ENCODE measurements around the gene HLA-DQB1.

HLA-DQB1 gene

DNA sequence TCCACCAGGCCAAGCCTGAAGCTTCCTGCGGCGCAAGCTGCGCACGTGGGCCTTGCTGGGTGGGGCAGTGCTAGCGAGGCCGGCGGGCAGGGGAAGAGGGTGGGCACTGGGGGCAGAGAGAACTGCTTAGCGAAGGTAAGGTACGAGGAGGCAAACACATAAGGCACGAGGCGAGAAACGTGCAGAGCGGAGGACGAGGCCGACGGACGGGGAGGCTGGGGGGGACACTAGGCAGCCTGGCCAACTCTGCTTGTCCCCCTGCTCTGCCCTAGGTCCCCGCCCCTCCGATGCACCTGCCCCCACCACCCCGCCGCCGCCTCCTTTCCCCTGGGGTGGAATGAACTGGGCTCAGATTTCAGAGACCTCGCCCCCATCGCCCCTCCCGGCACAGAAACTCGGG lies 2.1 kb downstream of the HLA-DQB1 start:
- TF ChIP-seq, protein P1, sequence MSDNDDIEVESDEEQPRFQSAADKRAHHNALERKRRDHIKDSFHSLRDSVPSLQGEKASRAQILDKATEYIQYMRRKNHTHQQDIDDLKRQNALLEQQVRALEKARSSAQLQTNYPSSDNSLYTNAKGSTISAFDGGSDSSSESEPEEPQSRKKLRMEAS (IDR thresholded peaks at IDR 0.05), result no peak
- TF ChIP-seq YY1 (IDR thresholded peaks at IDR 0.05; ENCODE audit: low read depth) (no peak), EGR1 (IDR thresholded peaks at IDR 0.05) (no peak), TEAD4 (IDR thresholded peaks at IDR 0.05) (no peak), ZBTB7A (IDR thresholded peaks at IDR 0.05; ENCODE audit: low read depth) (no peak), EP300 (IDR thresholded peaks at IDR 0.05; ENCODE audit: borderline replicate concordance) (no peak), TCF12 (IDR thresholded peaks at IDR 0.05; ENCODE audit: low read depth) (no peak), FOXM1 (IDR thresholded peaks at IDR 0.05; ENCODE audit: borderline replicate concordance, low read depth) (no peak), NFIC (IDR thresholded peaks at IDR 0.05) (no peak), RAD21 (IDR thresholded peaks at IDR 0.05; ENCODE audit: low read depth) (no peak), TAF1 (IDR thresholded peaks at IDR 0.05; ENCODE audit: low read depth) (no peak), CEBPB (IDR thresholded peaks at IDR 0.05) (no peak), CREB1 (IDR thresholded peaks at IDR 0.05; ENCODE audit: low read depth) (no peak)
- TF ChIP-seq, protein P2, sequence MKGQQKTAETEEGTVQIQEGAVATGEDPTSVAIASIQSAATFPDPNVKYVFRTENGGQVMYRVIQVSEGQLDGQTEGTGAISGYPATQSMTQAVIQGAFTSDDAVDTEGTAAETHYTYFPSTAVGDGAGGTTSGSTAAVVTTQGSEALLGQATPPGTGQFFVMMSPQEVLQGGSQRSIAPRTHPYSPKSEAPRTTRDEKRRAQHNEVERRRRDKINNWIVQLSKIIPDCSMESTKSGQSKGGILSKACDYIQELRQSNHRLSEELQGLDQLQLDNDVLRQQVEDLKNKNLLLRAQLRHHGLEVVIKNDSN (IDR thresholded peaks at IDR 0.05), result no peak
- TF ChIP-seq, protein P3, sequence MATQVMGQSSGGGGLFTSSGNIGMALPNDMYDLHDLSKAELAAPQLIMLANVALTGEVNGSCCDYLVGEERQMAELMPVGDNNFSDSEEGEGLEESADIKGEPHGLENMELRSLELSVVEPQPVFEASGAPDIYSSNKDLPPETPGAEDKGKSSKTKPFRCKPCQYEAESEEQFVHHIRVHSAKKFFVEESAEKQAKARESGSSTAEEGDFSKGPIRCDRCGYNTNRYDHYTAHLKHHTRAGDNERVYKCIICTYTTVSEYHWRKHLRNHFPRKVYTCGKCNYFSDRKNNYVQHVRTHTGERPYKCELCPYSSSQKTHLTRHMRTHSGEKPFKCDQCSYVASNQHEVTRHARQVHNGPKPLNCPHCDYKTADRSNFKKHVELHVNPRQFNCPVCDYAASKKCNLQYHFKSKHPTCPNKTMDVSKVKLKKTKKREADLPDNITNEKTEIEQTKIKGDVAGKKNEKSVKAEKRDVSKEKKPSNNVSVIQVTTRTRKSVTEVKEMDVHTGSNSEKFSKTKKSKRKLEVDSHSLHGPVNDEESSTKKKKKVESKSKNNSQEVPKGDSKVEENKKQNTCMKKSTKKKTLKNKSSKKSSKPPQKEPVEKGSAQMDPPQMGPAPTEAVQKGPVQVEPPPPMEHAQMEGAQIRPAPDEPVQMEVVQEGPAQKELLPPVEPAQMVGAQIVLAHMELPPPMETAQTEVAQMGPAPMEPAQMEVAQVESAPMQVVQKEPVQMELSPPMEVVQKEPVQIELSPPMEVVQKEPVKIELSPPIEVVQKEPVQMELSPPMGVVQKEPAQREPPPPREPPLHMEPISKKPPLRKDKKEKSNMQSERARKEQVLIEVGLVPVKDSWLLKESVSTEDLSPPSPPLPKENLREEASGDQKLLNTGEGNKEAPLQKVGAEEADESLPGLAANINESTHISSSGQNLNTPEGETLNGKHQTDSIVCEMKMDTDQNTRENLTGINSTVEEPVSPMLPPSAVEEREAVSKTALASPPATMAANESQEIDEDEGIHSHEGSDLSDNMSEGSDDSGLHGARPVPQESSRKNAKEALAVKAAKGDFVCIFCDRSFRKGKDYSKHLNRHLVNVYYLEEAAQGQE (IDR thresholded peaks at IDR 0.05; ENCODE audit: low read depth), result no peak

DNA sequence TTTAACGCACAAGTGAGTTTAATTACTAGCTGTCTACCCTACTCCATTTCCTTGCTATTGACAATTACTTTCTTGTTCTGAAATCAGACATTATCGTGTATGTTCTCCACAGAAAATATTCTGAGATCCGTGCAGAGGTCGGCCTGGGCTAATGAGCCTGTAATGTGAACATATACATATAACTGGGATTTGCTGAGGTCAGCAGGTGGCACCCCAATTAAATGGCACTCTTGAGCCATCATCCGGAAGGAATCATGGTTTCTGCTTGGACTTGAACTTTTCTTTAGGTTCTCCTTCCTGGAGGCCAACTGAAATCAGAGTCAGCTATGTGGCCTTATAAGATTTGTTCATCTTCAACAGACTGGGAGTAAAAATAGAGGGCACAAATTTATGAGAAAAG lies 3.6 kb downstream of the HLA-DQB1 start:
- TF ChIP-seq EP300 (IDR thresholded peaks at IDR 0.05; ENCODE audit: borderline replicate concordance) (no peak), NFIC (IDR thresholded peaks at IDR 0.05) (no peak), CREB1 (IDR thresholded peaks at IDR 0.05; ENCODE audit: low read depth) (no peak), YY1 (IDR thresholded peaks at IDR 0.05; ENCODE audit: low read depth) (no peak), EGR1 (IDR thresholded peaks at IDR 0.05) (no peak), TEAD4 (IDR thresholded peaks at IDR 0.05) (no peak), ZBTB7A (IDR thresholded peaks at IDR 0.05; ENCODE audit: low read depth) (no peak), FOXM1 (IDR thresholded peaks at IDR 0.05; ENCODE audit: borderline replicate concordance, low read depth) (no peak), CEBPB (IDR thresholded peaks at IDR 0.05) (no peak), TCF12 (IDR thresholded peaks at IDR 0.05; ENCODE audit: low read depth) (no peak), TAF1 (IDR thresholded peaks at IDR 0.05; ENCODE audit: low read depth) (no peak), RAD21 (IDR thresholded peaks at IDR 0.05; ENCODE audit: low read depth) (no peak)
- TF ChIP-seq, protein P3 (IDR thresholded peaks at IDR 0.05; ENCODE audit: low read depth), result no peak
- TF ChIP-seq, protein P1 (IDR thresholded peaks at IDR 0.05), result no peak
- TF ChIP-seq, protein P2 (IDR thresholded peaks at IDR 0.05), result no peak

DNA sequence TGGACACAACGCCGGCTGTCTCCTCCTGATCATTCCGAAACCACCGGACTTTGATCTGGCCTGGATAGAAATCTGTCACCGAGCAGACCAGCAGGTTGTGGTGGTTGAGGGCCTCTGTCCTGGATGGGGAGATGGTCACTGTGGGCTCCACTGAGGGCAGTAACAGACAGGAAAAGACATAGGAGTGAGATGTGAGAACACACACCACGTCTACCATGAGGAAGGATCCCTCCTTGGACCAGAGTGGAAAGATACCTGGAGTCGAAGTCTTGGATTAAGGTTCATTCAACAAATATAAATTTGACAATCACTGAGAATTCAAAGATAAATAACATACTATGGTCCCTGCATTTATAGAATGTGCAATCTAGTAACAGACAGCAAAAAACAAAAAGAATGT lies 4.4 kb downstream of the HLA-DQB1 start:
- no peak for TF ChIP-seq NFIC (IDR thresholded peaks at IDR 0.05)
- TF ChIP-seq, protein P3 (IDR thresholded peaks at IDR 0.05; ENCODE audit: low read depth), result no peak
- TF ChIP-seq TAF1 (IDR thresholded peaks at IDR 0.05; ENCODE audit: low read depth), result no peak
- TF ChIP-seq YY1 (IDR thresholded peaks at IDR 0.05; ENCODE audit: low read depth), result no peak
- TF ChIP-seq TEAD4 (IDR thresholded peaks at IDR 0.05), result no peak
- no peak for TF ChIP-seq CEBPB (IDR thresholded peaks at IDR 0.05)
- TF ChIP-seq, protein P2 (IDR thresholded peaks at IDR 0.05), result no peak

DNA sequence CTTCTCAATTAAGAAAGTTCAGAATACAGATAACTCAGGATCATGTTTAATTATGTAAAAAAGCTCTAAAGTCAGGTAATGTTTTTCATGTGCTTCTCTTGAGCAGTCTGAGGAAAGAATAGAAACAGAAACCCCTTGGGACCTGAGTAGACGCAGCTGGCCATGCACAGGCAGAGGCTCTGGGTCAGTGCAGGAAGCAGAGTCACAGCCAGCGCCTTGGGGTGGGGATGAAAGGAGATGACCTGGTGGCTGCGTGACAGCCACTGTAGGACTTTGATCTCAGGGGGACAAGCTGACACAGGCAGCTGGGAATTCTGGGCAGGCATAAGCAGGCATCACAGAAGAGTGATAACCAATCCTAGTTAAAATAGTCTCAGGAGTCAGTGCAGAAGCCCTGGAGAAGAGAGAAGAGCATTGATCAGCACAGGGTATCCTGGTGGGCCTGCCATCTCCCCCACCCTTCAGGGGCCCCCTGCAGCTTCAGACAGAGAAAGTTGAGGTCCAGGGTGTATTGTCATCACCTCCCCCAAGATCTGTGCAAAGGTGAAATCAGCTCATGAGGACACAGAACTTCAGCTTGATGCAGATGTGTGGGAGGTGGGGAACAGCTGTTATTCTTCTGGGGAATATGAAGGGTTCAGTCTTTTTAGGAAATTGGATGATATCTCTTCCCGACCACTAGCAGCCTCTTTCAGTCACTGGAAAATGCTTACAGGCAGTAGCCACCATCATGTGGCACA lies 6.4 kb downstream of the HLA-DQB1 start:
- TF ChIP-seq ZBTB7A (IDR thresholded peaks at IDR 0.05; ENCODE audit: low read depth), result no peak
- TF ChIP-seq, protein P2 (IDR thresholded peaks at IDR 0.05), result no peak
- no peak for TF ChIP-seq TCF12 (IDR thresholded peaks at IDR 0.05; ENCODE audit: low read depth)
- TF ChIP-seq, protein P1 (IDR thresholded peaks at IDR 0.05), result no peak
- TF ChIP-seq, protein P3 (IDR thresholded peaks at IDR 0.05; ENCODE audit: low read depth), result no peak
- TF ChIP-seq NFIC (IDR thresholded peaks at IDR 0.05), result no peak
- no peak for TF ChIP-seq CEBPB (IDR thresholded peaks at IDR 0.05)
- TF ChIP-seq FOXM1 (IDR thresholded peaks at IDR 0.05; ENCODE audit: borderline replicate concordance, low read depth), result no peak
- TF ChIP-seq CREB1 (IDR thresholded peaks at IDR 0.05; ENCODE audit: low read depth), result no peak
- no peak for TF ChIP-seq TEAD4 (IDR thresholded peaks at IDR 0.05)
- TF ChIP-seq EP300 (IDR thresholded peaks at IDR 0.05; ENCODE audit: borderline replicate concordance), result no peak
- TF ChIP-seq YY1 (IDR thresholded peaks at IDR 0.05; ENCODE audit: low read depth), result no peak
- TF ChIP-seq EGR1 (IDR thresholded peaks at IDR 0.05), result no peak
- TF ChIP-seq TAF1 (IDR thresholded peaks at IDR 0.05; ENCODE audit: low read depth), result no peak
- TF ChIP-seq RAD21 (IDR thresholded peaks at IDR 0.05; ENCODE audit: low read depth), result no peak
